Spinal cord (tissue), 10 donors: ENCODE results near the gene SLX4IP. TPM values are rescaled to one million over a fixed set of nuclear protein-coding genes. Genes with fewer than 3 reads are reported as not detected.

Experiments used
- DNase-seq, 6 donors: peaks; one replicate each; pipeline versions ENCODE4 v3.0.0 to v3.0.0-alpha.2; 2013 to 2015; ENCODE audit warnings: low spot score in 6 of 6, low read depth in 4 of 6
- H3K27ac ChIP-seq: one replicate; pipeline ENCODE4 v1.5.1; 2013; ENCODE audit warnings: low read depth, low read length, control low read depth
- H3K27me3 ChIP-seq: one replicate; pipeline ENCODE4 v1.6.1; 2013; ENCODE audit warnings: low read length; ENCODE audit not compliant: control insufficient read depth, insufficient read depth
- H3K36me3 ChIP-seq: one replicate; pipeline ENCODE4 v1.6.1; 2013; ENCODE audit warnings: low read length; ENCODE audit not compliant: control insufficient read depth, insufficient read depth
- H3K4me1 ChIP-seq: one replicate; pipeline ENCODE4 v1.6.1; 2013; ENCODE audit warnings: low read length; ENCODE audit not compliant: control insufficient read depth, insufficient read depth
- H3K4me3 ChIP-seq: one replicate; pipeline ENCODE4 v1.5.1; 2013; ENCODE audit warnings: low read depth, low read length, control low read depth
- H3K9me3 ChIP-seq: one replicate; pipeline ENCODE4 v1.6.1; 2013; ENCODE audit warnings: low read length; ENCODE audit not compliant: control insufficient read depth, insufficient read depth
- WGBS: methylation state at CpG from one replicate; pipeline ENCODE4 v1.1.5; 2013; ENCODE audit warnings: missing lambda C conversion rate; ENCODE audit not compliant: insufficient coverage; 5-methylcytosine and 5-hydroxymethylcytosine counted together
- polyA plus RNA-seq, 2 donors: library from polyadenylated mRNA; unstranded; fragments of 120-200 nt; gene quantifications; one replicate each; pipeline ENCODE4 v1.2.1, GENCODE V29; 2013; ENCODE audit not compliant: insufficient read length in 2 of 2
- total RNA-seq, 2 donors: library from RNA; depleted of rRNA in 1 of 2; stranded (reverse); fragments of 120-200 nt in 1 of 2; fragments of >200 nt in 1 of 2; gene quantifications; one replicate each; pipeline versions ENCODE4 v1.2.3 to v1.2.4, GENCODE V29; 2013 to 2014
- donor health status: healthy.

SLX4IP gene
- total and polyA plus RNA-seq, 4 donors, result 7.9 to 10.5 (median 9.7) TPM

- Histone ChIP-seq H3K4me3 (no peak overlapping the region), H3K27me3 (no peaks in the 10 kb centered on the region), H3K4me1 (peaks cover 21% of the 10 kb centered on the region), H3K9me3 (no peaks in the 10 kb centered on the region), H3K36me3 (peaks cover 32% of the 10 kb centered on the region), H3K27ac (no peak overlapping the region)
- DNase-seq, result no peak
- WGBS, result 91% methylated on average over 10 of the region's 10 CpGs
Measured at GRCh38 chr20:10662661-10663458, 227.8 kb downstream of the SLX4IP start.

DNA sequence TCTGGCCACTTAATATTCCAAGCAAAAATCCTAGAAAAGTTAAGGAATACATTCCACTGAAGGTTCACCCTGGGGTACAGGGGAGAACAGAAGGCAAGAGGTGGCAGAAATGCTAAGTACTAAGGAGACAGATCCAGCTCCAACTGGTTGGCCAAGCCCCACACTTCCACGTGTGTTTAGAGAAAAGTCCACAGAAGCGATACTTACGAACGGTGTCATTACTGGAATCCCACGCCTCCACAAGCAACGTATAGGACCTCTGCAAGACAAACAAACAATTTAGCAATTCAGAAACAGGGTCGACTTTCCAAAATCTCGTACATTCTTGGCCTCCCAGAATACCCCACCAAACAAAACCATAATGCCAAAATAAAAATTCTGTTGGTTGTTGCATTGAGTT, 228.7 kb downstream of the SLX4IP start:
- WGBS, result 95% methylated on average over 5 of the region's 8 CpGs
- H3K9me3 ChIP-seq, result no peaks in the 10 kb centered on the region
- H3K36me3 ChIP-seq, result peaks cover 24% of the 10 kb centered on the region
- no peak for DNase-seq
- H3K4me1 ChIP-seq, result peaks cover 19% of the 10 kb centered on the region
- no peak overlapping the region for H3K4me3 ChIP-seq
- H3K27me3 ChIP-seq, result no peaks in the 10 kb centered on the region
- H3K27ac ChIP-seq, result no peak overlapping the region

GRCh38 chr20:10665027-10665561, 230.0 kb downstream of the SLX4IP start:
- peak in 2 of 6 donors; percentile 19 to 53 for DNase-seq
- Histone ChIP-seq H3K9me3 (no peaks in the 10 kb centered on the region), H3K4me3 (no peak overlapping the region), H3K36me3 (peaks cover 22% of the 10 kb centered on the region), H3K27ac (no peak overlapping the region), H3K27me3 (no peaks in the 10 kb centered on the region), H3K4me1 (peaks cover 19% of the 10 kb centered on the region)
- 68% methylated on average over 5 of the region's 7 CpGs for WGBS

GRCh38 chr20:10665791-10666190, 230.7 kb downstream of the SLX4IP start:
- no peak for DNase-seq

GRCh38 chr20:10666221-10667076, 231.3 kb downstream of the SLX4IP start:
- 59% methylated on average over 4 of the region's 7 CpGs for WGBS
- H3K4me3 ChIP-seq, result no peak overlapping the region
- H3K36me3 ChIP-seq, result peaks cover 16% of the 10 kb centered on the region
- H3K27me3 ChIP-seq, result no peaks in the 10 kb centered on the region
- no peaks in the 10 kb centered on the region for H3K9me3 ChIP-seq
- peaks cover 26% of the 10 kb centered on the region for H3K4me1 ChIP-seq
- H3K27ac ChIP-seq, result peak overlapping the region; percentile 45
- no peak for DNase-seq

More at GRCh38 chr20:10665791-10666190, 230.7 kb downstream of the SLX4IP start:
- Histone ChIP-seq H3K27ac (no peak overlapping the region), H3K9me3 (no peaks in the 10 kb centered on the region), H3K4me1 (peaks cover 21% of the 10 kb centered on the region), H3K4me3 (no peak overlapping the region), H3K27me3 (no peaks in the 10 kb centered on the region), H3K36me3 (peaks cover 17% of the 10 kb centered on the region)
- WGBS, result 67% methylated on average over 3 of the region's 6 CpGs

DNA sequence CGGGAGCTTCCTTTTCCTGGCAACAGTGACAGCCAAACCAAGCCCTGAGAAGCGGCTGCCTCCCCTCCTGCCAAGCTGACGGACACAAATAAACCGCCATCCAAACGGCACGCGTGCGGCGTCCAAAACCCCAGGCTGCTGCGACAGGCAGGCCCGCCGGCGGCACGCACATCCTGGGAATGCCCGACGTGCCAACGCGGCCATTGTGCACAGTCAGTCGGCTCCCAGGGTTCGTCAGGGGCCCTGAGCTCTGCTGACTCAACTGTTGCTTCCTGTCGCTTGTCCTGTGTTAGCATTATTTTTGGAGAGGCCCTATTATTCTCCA, 231.9 kb downstream of the SLX4IP start:
- Histone ChIP-seq H3K4me1 (peaks cover 32% of the 10 kb centered on the region), H3K27ac (peak overlapping the region; percentile 45)
- 24% methylated on average over 20 of the region's 21 CpGs for WGBS

DNA sequence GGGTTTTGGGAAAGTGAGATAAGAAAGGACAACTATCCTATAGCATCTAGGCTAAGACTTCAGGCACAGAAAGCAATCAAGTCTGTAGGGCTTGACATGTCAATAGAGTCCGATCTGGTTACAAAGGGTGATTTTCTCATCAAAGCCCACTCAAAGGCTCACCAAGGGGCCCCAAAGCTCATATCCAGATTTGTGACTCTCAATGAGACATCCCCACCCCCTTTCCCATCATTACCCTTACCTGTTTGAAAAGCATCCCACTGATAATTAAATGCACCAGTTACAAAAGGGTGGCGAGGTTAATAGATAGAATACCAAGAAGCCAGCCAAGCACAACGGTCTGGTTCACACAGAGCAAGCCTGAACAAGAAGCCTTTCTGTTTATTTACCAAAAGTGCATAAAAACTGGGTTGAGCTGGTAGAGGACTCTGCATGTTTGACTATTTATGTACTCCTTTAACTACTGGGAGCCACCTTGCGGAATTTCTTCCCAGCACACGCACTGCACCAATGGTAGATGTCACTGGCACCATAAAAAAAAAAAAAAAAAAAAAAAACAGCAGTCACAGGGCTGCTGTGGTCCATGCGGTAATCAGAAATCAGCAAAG, 232.6 kb downstream of the SLX4IP start:
- no peak overlapping the region for H3K27ac ChIP-seq
- peaks cover 38% of the 10 kb centered on the region for H3K4me1 ChIP-seq
- peaks cover 12% of the 10 kb centered on the region for H3K36me3 ChIP-seq
- DNase-seq, result no peak
- no peaks in the 10 kb centered on the region for H3K9me3 ChIP-seq
- 42% methylated on average over 2 of the region's 6 CpGs for WGBS
- no peak overlapping the region for H3K4me3 ChIP-seq
- H3K27me3 ChIP-seq, result peaks cover 10% of the 10 kb centered on the region

More for the DNA sequence above, 231.9 kb downstream of the SLX4IP start:
- Histone ChIP-seq H3K4me3 (no peak overlapping the region), H3K9me3 (no peaks in the 10 kb centered on the region), H3K36me3 (peaks cover 14% of the 10 kb centered on the region), H3K27me3 (peaks cover 4% of the 10 kb centered on the region)
- peak in 2 of 6 donors; percentile 86 to 90 for DNase-seq

DNA sequence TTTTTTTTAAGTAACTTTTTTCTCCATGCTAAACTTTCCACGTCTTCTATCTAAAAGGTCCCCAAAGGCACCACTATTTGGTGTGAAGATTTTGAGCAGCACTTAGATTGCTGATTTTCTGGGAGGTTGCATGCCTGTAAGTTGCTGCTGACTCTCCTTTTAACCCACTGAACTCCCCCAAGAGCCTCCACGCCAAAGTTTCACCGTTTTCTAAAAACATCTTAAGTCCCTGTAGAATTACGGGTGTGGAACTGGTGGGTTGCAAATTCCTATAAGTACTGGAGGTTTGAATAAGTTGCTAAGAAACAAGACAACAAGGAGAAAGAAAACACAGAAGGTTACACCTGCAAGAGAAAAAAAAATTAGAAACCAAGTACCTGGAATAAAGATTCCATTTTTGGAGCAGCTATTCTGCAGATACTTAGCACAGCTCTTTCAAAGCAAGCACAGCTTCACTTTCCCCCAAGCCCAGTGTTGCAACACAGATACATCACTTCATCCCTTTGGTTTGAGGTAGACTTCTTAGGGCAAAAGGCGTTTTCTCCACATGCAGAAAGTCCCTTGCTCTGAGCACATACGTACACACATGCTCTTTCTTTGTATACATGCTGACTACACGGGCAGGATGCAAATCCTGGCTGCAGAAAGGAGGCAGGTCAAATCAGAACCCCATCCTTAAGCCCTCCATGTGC, 233.7 kb downstream of the SLX4IP start:
- peaks cover 12% of the 10 kb centered on the region for H3K27me3 ChIP-seq
- DNase-seq, result no peak
- H3K27ac ChIP-seq, result no peak overlapping the region
- H3K4me3 ChIP-seq, result no peak overlapping the region
- WGBS, result 85% methylated on average over 3 of the region's 7 CpGs
- H3K4me1 ChIP-seq, result peaks cover 46% of the 10 kb centered on the region
- H3K36me3 ChIP-seq, result peaks cover 6% of the 10 kb centered on the region
- no peaks in the 10 kb centered on the region for H3K9me3 ChIP-seq
